Colonic mucosa (tissue), 4 donors: ENCODE measurements around the gene PSMD10. TPM values are rescaled to one million over a fixed set of nuclear protein-coding genes. Genes with fewer than 3 reads are reported as not detected.

ENCODE experiments used
- DNase-seq: peaks from one replicate; pipeline ENCODE4 v3.0.0-alpha.2; 2020
- H3K27ac ChIP-seq: fragments of 200-600 bp; one replicate; pipeline ENCODE4 v1.8.0; 2021
- H3K27me3 ChIP-seq: fragments of 200-600 bp; one replicate; pipeline ENCODE4 v1.8.0; 2021
- H3K36me3 ChIP-seq: fragments of 200-600 bp; one replicate; pipeline ENCODE4 v1.8.0; 2021
- H3K4me1 ChIP-seq: fragments of 200-600 bp; one replicate; pipeline ENCODE4 v1.8.0; 2021; ENCODE audit warnings: mild to moderate bottlenecking
- H3K4me3 ChIP-seq: fragments of 200-600 bp; one replicate; pipeline ENCODE4 v1.8.0; 2021
- H3K9ac ChIP-seq, 2 donors: one replicate each; pipeline ENCODE4 v1.7.0; 2013; ENCODE audit warnings: control low read depth in 2 of 2, low read depth in 2 of 2, low read length in 2 of 2
- H3K9me3 ChIP-seq: fragments of 200-600 bp; one replicate; pipeline ENCODE4 v1.8.0; 2021
- CTCF ChIP-seq: fragments of 200-600 bp; IDR thresholded peaks from one replicate; pipeline ENCODE4 v1.8.0; 2022; ENCODE audit warnings: antibody characterized with exemption, mild to moderate bottlenecking
- intact Hi-C: fragments of 100-400 bp; cut with DNase I; formaldehyde crosslinking; loops from one replicate; pipeline ENCODE4 v1.14.1; 2022
- total RNA-seq, 2 donors: library from RNA; stranded (reverse); fragmentation: NEBNext Ultra II Directional in 1 of 2; extraction: Animal tissue kit (Norgen Biotek cat#: 25700) in 1 of 2; gene quantifications; one replicate each; pipeline ENCODE4 v1.2.1, GENCODE V29; 2021
- donor health status: healthy.
- donor health status: DM: no; HTN: no; CAD: no.
- donor health status: DM: no; HTN: no; CAD: no.

Gene PSMD10, protein sequence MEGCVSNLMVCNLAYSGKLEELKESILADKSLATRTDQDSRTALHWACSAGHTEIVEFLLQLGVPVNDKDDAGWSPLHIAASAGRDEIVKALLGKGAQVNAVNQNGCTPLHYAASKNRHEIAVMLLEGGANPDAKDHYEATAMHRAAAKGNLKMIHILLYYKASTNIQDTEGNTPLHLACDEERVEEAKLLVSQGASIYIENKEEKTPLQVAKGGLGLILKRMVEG
- total RNA-seq = 10 to 100 TPM; 44.2 to 48.6 TPM

GRCh38 chrX:108091264-108091877 is at the start of gene PSMD10, which contains the start of gene ATG4A:
TSS of gene PSMD10 (minus strand) at chrX:108091542. CDS start at chrX:108091520, 22 bp downstream.
TSS of gene ATG4A (plus strand) at chrX:108091778. CDS start at chrX:108091827, 49 bp downstream.
- Histone ChIP-seq H3K27ac (peak within 1 kb of the TSS; percentile 70), H3K27me3 (no peaks in the 10 kb centered on the region), H3K4me1 (no peaks in the 10 kb centered on the region), H3K9me3 (no peaks in the 10 kb centered on the region), H3K4me3 (peak within 1 kb of the TSS; percentile 48), H3K9ac (peak within 1 kb of the TSS; percentile 76 to 81), H3K36me3 (no peaks in the 10 kb centered on the region)
- no peak for TF ChIP-seq CTCF
- intact Hi-C loops = no loop called here
- DNase-seq = peak; percentile 93

- Histone ChIP-seq H3K4me3 (no peak overlapping the region), H3K9me3 (no peaks in the 10 kb centered on the region), H3K36me3 (no peaks in the 10 kb centered on the region), H3K27ac (no peak overlapping the region), H3K4me1 (no peaks in the 10 kb centered on the region), H3K9ac (no peak overlapping the region), H3K27me3 (no peaks in the 10 kb centered on the region)
- DNase-seq = no peak
- no peak for TF ChIP-seq CTCF
- intact Hi-C loops = no loop called here
Observed at GRCh38 chrX:108138814-108139702, 47.7 kb upstream of the PSMD10 start.

GRCh38 chrX:108134724-108135123 is 43.4 kb upstream of the PSMD10 start:
- H3K4me3 ChIP-seq = no peak overlapping the region
- no peaks in the 10 kb centered on the region for H3K9me3 ChIP-seq
- no peaks in the 10 kb centered on the region for H3K27me3 ChIP-seq
- H3K36me3 ChIP-seq = no peaks in the 10 kb centered on the region
- DNase-seq = no peak
- H3K9ac ChIP-seq = no peak overlapping the region
- TF ChIP-seq CTCF = no peak
- no peaks in the 10 kb centered on the region for H3K4me1 ChIP-seq
- H3K27ac ChIP-seq = no peak overlapping the region
- intact Hi-C loops = no loop called here

- Histone ChIP-seq H3K36me3 (no peaks in the 10 kb centered on the region), H3K27me3 (no peaks in the 10 kb centered on the region), H3K27ac (no peak overlapping the region), H3K9ac (no peak overlapping the region), H3K9me3 (no peaks in the 10 kb centered on the region), H3K4me3 (no peak overlapping the region), H3K4me1 (no peaks in the 10 kb centered on the region)
- DNase-seq = no peak
- intact Hi-C loops = no loop called here
- no peak for TF ChIP-seq CTCF
Observed at GRCh38 chrX:108132876-108133275, 41.5 kb upstream of the PSMD10 start.

GRCh38 chrX:108132034-108132433 is 40.7 kb upstream of the PSMD10 start:
- Histone ChIP-seq H3K4me3 (no peak overlapping the region), H3K27me3 (no peaks in the 10 kb centered on the region), H3K36me3 (no peaks in the 10 kb centered on the region), H3K9ac (no peak overlapping the region), H3K27ac (no peak overlapping the region), H3K4me1 (no peaks in the 10 kb centered on the region), H3K9me3 (no peaks in the 10 kb centered on the region)
- no peak for TF ChIP-seq CTCF
- intact Hi-C loops = no loop called here
- DNase-seq = no peak
